Cardiac septum (tissue), 1 donor: Measurements from ENCODE around the gene PUSL1. TPM values are rescaled to one million over a fixed set of nuclear protein-coding genes. Genes with fewer than 3 reads are reported as not detected.

Experiments used
- DNase-seq: peaks from one replicate; pipeline ENCODE4 v3.0.0-alpha.2; 2020; ENCODE audit warnings: low spot score
- intact Hi-C: fragments of 100-400 bp; cut with DNase I; formaldehyde crosslinking; loops from one replicate; pipeline ENCODE4 v1.14.0; 2022
- total RNA-seq: library from RNA; stranded (reverse); fragmentation: NEBNext Ultra II Directional; extraction: Animal tissue kit (Norgen Biotek cat#: 25700); gene quantifications from one replicate; pipeline ENCODE4 v1.2.1, GENCODE V29; 2021
- donor health status: DM: no; HTN: no; CAD: no.

The PUSL1 gene
- total RNA-seq, 1 donor from 2014 or later: 10.5 TPM

DNA sequence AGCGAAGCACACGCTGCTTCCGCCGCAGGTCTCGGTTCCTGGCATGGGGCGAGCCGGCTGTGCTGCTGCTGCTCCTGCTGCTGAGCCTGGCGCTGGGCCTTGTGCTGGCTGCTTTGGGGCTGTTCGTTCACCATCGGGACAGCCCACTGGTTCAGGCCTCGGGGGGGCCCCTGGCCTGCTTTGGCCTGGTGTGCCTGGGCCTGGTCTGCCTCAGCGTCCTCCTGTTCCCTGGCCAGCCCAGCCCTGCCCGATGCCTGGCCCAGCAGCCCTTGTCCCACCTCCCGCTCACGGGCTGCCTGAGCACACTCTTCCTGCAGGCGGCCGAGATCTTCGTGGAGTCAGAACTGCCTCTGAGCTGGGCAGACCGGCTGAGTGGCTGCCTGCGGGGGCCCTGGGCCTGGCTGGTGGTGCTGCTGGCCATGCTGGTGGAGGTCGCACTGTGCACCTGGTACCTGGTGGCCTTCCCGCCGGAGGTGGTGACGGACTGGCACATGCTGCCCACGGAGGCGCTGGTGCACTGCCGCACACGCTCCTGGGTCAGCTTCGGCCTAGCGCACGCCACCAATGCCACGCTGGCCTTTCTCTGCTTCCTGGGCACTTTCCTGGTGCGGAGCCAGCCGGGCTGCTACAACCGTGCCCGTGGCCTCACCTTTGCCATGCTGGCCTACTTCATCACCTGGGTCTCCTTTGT is 25.3 kb downstream of the PUSL1 start:
- no peak for DNase-seq
- intact Hi-C loops: no loop called here

DNA sequence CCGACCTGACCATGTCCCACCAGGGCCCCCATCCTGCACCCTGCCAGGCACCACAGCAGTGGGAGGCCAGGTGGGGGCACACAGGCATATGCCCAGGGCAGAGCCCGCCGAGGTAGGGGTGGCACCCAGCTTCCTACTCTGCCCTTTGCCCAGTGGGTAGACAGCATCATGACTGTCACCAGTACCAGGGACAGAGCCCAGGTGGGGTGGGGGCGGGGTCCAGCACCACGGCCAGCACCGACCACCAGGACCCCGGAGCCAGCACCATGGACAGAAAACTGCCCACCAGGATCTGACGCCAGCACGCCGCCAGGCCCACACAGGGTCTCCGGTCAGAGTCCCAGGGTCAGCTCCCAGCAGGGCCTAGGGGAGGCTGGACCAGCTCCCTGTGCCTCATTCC is 26.4 kb downstream of the PUSL1 start:
- DNase-seq: no peak
- intact Hi-C loops: no loop called here

DNA sequence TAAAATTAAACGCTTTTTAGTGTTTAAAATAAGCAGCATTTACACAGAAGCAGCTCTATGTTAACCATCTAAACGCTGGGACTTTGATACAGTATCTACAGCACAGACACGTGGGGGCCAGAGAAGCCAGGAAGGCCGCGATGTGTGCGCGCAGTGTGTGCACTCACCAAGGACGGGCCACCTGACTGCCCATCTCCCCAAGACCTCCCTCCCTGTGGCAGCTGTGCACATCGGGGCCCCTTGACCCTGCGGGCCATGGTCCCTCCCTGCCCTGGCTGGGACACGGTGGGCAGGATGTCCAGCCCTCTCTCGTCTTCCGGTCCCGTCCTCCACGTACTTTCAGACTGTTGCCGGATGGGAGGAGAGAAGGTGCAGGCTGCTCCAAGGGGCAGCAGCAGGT is 26.9 kb downstream of the PUSL1 start:
- intact Hi-C loops: no loop called here
- no peak for DNase-seq

- DNase-seq: no peak
- intact Hi-C loops: no loop called here
Observed at GRCh38 chr1:1335792-1336248, 27.4 kb downstream of the PUSL1 start.

- no peak for DNase-seq
- intact Hi-C loops: no loop called here
Observed at GRCh38 chr1:1336446-1336845, 28.0 kb downstream of the PUSL1 start.

GRCh38 chr1:1336931-1337792 is 28.8 kb downstream of the PUSL1 start:
- intact Hi-C loops: no loop called here
- DNase-seq: no peak

GRCh38 chr1:1337793-1338147 is 29.4 kb downstream of the PUSL1 start:
- intact Hi-C loops: no loop called here

DNA sequence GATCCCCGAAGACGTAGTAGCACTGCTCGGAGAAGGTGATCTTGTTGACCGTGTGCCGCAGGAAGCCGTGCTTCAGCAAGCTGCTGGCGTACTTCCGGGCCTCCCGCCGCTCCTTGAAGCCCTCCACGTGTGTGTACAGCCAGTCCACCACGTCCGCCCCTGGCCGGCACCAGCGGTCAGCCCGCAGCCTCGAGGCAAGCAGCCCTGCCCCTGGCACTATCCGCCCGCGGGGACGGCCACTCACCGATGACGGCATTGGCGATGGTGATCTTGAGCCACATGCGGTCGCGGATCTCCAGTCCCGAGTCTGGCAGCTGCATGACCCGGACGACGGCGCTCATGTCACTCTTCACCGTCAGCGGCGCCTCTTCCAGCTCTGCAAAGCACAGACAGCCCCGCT is 29.9 kb downstream of the PUSL1 start:
- no peak for DNase-seq
- intact Hi-C loops: no loop called here

More at GRCh38 chr1:1337793-1338147, 29.4 kb downstream of the PUSL1 start:
- DNase-seq: no peak

- intact Hi-C loops: no loop called here
Observed at GRCh38 chr1:1340185-1340584, 31.8 kb downstream of the PUSL1 start.

GRCh38 chr1:1340791-1341548 is 32.6 kb downstream of the PUSL1 start:
- DNase-seq: no peak
- intact Hi-C loops: no loop called here

More at GRCh38 chr1:1340185-1340584, 31.8 kb downstream of the PUSL1 start:
- no peak for DNase-seq

- intact Hi-C loops: no loop called here
- DNase-seq: no peak
Observed at GRCh38 chr1:1341549-1342021, 33.2 kb downstream of the PUSL1 start.

DNA sequence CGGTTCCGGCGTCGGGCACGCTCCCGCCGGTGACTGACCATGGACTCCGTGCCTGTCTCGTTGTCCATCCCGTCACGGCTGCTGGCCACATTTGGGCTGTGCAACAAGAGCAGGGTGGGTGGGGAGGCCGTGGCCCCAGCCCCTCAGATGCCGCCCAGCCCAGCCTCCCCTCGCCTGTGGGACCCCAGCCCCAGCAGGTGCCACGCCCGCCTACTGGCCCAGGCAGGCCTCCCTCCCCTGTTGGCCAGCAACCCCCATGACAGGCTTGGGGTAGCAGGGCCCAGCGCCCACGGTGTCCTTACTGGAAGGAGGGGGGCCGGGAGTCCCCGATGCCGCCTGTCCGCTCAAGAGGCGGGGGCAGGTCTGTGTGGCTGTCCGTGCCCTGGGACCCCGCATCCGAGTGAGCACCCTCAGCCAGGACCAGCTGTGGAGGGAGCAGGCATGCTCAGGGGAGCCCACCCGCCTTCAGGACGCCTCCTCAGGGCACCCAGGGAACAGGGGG is 33.7 kb downstream of the PUSL1 start:
- intact Hi-C loops: no loop called here
- DNase-seq: no peak

DNA sequence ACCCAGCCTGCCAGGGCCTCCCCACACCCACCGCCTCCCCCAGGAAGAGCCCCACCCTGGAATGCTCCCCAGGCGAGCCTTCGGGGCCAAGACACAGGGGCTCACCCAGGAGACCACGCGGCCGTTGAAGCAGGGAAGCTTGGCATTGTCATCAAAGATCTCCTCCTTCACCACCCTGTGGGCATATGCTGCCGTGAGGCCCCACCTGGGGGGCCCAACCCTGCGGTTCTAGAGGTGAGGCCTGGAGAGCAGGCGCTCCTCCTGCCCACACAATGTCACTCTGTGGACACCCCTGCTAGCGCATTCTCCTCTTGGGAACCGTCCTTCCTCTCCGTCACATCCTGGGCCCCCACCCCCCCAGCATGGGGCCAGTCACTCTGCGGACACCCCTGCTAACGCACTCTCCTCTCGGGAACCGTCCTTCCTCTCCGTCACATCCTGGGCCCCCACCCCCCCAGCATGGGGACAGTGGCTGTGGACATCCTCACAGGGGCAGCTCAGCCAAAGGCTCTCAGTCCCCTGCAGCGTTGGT is 34.3 kb downstream of the PUSL1 start:
- intact Hi-C loops: no loop called here
- no peak for DNase-seq

DNA sequence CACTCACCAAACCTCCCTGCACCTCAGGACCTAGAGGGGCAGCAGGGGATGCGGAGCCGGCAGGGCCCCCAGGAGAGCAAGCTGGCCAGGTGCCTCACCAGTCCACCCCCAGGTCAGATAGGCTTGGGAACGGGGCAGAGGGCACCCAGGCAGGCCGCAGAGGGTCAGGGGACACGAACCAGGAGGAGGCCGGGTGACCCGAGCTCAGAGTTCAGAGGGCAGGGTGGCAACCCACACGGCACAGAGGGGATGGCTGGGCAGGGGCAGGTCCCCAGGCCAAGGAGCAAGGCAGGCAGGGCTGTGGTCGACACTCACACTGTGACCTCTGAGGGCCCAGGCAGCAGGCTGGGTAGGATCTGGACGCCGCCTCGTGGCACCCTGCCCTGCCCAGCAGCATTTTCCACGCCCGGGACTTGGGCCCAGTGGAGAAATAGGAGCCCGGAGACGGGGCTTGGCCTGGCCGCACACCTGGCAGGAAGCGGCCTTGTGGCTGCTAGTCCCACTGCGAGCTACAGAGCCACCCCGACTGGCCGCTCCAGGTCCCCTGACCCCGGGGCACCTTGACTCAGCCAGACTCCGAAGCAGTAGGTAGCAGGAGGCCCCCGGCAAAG is 35.5 kb downstream of the PUSL1 start:
- no peak for DNase-seq
- intact Hi-C loops: no loop called here

- intact Hi-C loops: no loop called here
- DNase-seq: no peak
Observed at GRCh38 chr1:1344655-1345361, 36.4 kb downstream of the PUSL1 start.

- DNase-seq: no peak
- intact Hi-C loops: no loop called here
Observed at GRCh38 chr1:1345384-1345783, 37.0 kb downstream of the PUSL1 start.

DNA sequence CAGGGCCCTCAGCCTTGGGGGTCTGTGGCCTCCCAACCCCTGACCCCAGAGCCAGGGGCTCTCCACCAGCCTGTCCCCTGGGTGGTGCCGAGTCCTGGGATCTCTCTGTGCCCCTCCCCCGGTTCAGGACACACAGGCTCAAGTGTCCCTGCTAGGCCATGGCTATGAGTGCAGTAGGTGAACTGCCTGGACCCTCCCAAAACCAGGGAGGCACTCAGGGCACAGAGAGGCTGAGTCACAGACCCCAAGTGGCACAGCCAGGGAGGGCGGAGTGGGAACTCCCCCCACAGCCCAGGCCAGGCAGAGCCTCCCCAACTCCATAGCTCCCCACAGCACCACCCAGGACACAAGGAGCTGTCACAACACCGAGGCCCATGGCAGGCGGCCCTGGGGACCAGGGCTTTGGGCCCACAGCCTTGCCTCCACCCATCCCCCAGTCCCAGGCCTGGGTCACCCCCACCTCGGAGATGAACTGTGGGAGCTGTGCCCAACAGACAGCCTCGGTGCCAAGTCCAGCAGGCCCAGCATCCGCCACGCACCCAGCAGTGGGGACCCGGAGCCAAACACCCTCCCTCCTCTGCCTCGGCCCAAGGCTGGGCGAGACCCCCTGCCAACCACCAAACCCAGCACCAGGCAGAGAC is 37.6 kb downstream of the PUSL1 start:
- DNase-seq: no peak
- intact Hi-C loops: loop anchor here (2.0 kb wide), 1 partner anchor 21 kb away; the partner anchor contains the start of genes CPTP and INTS11

GRCh38 chr1:1346501-1346890 is 38.1 kb downstream of the PUSL1 start:
- intact Hi-C loops: loop anchor here (2.0 kb wide), 1 partner anchor 22 kb away; the partner anchor contains the start of genes CPTP and INTS11
- no peak for DNase-seq
